Cardiac muscle cell (in vitro differentiated cells and primary cell): ENCODE data around the gene ADNP2. TPM values are rescaled to one million over a fixed set of nuclear protein-coding genes. Genes with fewer than 3 reads are reported as not detected.

ENCODE experiments used
- DNase-seq, 2 donors: peaks; one replicate each; pipeline versions ENCODE4 v3.0.0 to v3.0.0-alpha.2; 2010 to 2017; ENCODE audit warnings: low read depth in 1 of 2, low spot score in 1 of 2
- H3K27ac ChIP-seq: fragments of 200-600 bp; sonication (generic); 2 replicates; pipeline ENCODE4 v1.5.1; 2016
- H3K27me3 ChIP-seq: fragments of 200-600 bp; sonication (generic); 2 replicates; pipeline ENCODE4 v1.6.0; 2016; ENCODE audit warnings: control low read depth
- H3K36me3 ChIP-seq: fragments of 200-600 bp; sonication (generic); 2 replicates; pipeline ENCODE4 v1.5.1; 2016; ENCODE audit warnings: control low read depth
- H3K4me1 ChIP-seq: fragments of 200-600 bp; sonication (generic); 2 replicates; pipeline ENCODE4 v1.8.1; 2017; ENCODE audit warnings: low read depth, mild to moderate bottlenecking, mixed run types
- H3K4me3 ChIP-seq: fragments of 200-600 bp; sonication (generic); 2 replicates; pipeline ENCODE4 v1.5.1; 2016; ENCODE audit warnings: mild to moderate bottlenecking
- H3K9me3 ChIP-seq: fragments of 200-600 bp; sonication (generic); 2 replicates; pipeline ENCODE4 v1.5.1; 2017; ENCODE audit warnings: low read depth, mild to moderate bottlenecking, control low read depth
- polyA plus RNA-seq: library from polyadenylated mRNA; unstranded; fragments of >200 nt; fragmentation: Nextera tagmentation; extraction: Ambion mirVana; gene quantifications from 2 replicates; pipeline ENCODE4 v1.2.1, GENCODE V29; 2016
- total RNA-seq: library from RNA; depleted of rRNA; stranded (reverse); fragments of >200 nt; gene quantifications from 2 replicates; pipeline ENCODE4 v1.2.3, GENCODE V29; 2016
- TF ChIP-seq, protein P1 (sequence below): IDR thresholded peaks from 2 replicates; pipeline ENCODE4 v1.5.1; 2012; ENCODE audit warnings: low read depth, mild to moderate bottlenecking, low read length

ADNP2 gene
- total and polyA plus RNA-seq, 2 experiments from 2014 or later, result 10.5 to 35.8 TPM

GRCh38 chr18:80154293-80154692, 45.2 kb downstream of the ADNP2 start:
- TF ChIP-seq, protein P1, sequence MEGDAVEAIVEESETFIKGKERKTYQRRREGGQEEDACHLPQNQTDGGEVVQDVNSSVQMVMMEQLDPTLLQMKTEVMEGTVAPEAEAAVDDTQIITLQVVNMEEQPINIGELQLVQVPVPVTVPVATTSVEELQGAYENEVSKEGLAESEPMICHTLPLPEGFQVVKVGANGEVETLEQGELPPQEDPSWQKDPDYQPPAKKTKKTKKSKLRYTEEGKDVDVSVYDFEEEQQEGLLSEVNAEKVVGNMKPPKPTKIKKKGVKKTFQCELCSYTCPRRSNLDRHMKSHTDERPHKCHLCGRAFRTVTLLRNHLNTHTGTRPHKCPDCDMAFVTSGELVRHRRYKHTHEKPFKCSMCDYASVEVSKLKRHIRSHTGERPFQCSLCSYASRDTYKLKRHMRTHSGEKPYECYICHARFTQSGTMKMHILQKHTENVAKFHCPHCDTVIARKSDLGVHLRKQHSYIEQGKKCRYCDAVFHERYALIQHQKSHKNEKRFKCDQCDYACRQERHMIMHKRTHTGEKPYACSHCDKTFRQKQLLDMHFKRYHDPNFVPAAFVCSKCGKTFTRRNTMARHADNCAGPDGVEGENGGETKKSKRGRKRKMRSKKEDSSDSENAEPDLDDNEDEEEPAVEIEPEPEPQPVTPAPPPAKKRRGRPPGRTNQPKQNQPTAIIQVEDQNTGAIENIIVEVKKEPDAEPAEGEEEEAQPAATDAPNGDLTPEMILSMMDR, result peak; percentile 52
- Histone ChIP-seq H3K36me3 (no peaks in the 10 kb centered on the region), H3K4me1 (no peaks in the 10 kb centered on the region), H3K4me3 (no peak overlapping the region), H3K9me3 (no peaks in the 10 kb centered on the region), H3K27me3 (no peaks in the 10 kb centered on the region), H3K27ac (no peak overlapping the region)
- peak in 1 of 2 donors; percentile 38 for DNase-seq

DNA sequence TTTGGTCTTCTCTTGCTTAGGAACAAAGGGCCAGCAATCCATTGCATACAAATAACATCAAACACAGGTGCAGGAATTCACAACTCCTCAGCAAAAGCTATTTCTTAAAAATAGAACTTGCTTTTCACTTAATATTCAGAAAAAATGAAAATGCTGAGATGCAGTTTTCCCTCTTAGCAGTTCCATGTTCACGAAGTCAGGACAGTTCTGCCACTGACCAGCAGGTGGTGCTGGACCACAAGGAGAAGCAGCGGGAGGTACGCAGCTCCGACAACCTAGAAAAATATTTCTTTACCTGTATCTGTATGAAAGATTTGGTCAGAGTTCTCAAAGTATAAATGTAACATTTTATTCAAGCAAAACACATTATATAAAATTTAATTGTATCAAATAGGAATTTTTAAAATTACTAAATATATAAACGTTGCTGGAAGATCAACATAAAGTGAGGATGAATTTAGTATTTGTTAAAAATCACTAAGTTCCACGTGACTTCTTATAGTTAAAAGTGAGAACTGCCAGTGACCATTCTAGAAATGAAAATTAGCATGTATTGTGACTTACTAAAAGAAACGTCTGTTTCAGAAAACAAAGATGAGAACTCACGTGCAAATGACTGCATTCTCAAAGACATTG, 48.8 kb downstream of the ADNP2 start:
- no peaks in the 10 kb centered on the region for H3K36me3 ChIP-seq
- TF ChIP-seq, protein P1, result peak; percentile 99
- no peak overlapping the region for H3K4me3 ChIP-seq
- H3K27me3 ChIP-seq, result no peaks in the 10 kb centered on the region
- H3K9me3 ChIP-seq, result no peaks in the 10 kb centered on the region
- H3K27ac ChIP-seq, result no peak overlapping the region
- no peaks in the 10 kb centered on the region for H3K4me1 ChIP-seq
- DNase-seq, result peak; percentile 76 to 81

DNA sequence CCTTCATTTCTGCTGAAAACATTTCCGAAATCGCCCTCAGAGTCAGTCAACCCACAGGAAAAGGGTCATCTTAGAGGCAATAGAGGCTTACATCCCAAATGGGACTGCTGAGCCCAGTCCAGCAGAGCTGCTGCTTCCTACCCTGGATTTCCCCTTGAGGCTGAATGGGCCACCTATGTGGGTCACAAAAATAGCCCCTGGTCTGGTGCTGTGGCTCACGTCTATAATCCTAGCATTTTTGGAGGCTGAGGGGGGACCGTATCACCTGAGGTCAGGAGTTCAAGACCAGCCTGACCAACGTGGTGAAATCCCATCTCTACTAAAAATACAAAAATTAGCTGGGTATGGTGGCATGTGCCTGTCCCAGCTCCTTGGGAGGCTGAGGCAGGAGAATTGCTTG, 49.3 kb downstream of the ADNP2 start:
- Histone ChIP-seq H3K4me3 (no peak overlapping the region), H3K36me3 (no peaks in the 10 kb centered on the region), H3K9me3 (no peaks in the 10 kb centered on the region), H3K4me1 (no peaks in the 10 kb centered on the region), H3K27ac (no peak overlapping the region), H3K27me3 (no peaks in the 10 kb centered on the region)
- no peak for DNase-seq
- TF ChIP-seq, protein P1, result no peak

DNA sequence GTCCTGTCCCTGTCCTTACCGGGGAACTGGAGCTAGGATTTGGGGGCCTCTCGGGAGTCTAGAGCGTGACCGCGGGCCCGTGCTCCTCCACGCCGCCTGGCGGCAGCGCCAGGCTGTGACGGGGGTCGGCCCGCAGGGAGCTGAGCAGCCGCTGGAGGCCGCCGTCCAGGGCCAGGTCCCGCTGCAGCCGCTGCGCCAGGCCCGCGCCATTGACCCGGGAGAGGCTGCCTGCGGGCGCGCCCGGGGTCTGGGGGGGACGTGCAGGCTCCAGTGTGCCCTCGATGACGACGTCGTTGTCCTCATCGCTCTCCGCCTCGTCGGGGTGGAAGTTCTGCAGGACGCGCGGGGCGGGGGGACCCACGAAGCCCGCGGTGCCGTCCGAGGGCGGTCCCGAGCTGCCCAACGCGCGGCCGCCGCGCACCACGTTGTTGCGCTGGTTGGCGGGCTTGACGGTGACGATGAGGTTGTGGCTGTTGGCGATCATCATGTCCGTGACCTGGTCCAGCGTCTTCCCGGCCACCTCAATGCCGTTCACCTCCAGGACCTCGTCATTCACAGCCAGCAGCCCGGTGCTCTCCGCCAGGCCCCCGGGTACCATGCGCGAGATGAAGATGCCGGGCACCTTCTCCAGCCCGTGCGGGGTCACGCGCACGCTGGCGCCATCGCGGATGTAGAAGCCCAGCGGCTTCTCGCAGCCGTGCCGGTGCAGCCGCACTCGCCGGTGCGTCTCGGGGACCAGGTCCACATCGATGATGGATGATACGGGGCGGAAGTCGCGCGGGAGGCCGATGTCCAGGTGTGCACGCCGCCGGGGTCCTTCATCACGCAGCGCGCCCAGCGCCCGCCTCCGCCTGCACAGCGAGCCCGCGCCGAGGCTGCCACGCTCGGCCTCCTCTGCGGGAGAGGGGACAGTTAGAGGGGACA, 50.9 kb downstream of the ADNP2 start:
- no peak overlapping the region for H3K4me3 ChIP-seq
- H3K27ac ChIP-seq, result no peak overlapping the region
- no peaks in the 10 kb centered on the region for H3K27me3 ChIP-seq
- no peaks in the 10 kb centered on the region for H3K36me3 ChIP-seq
- TF ChIP-seq, protein P1, result peak; percentile 68
- peak in 1 of 2 donors; percentile 53 for DNase-seq
- H3K9me3 ChIP-seq, result no peaks in the 10 kb centered on the region
- no peaks in the 10 kb centered on the region for H3K4me1 ChIP-seq

DNA sequence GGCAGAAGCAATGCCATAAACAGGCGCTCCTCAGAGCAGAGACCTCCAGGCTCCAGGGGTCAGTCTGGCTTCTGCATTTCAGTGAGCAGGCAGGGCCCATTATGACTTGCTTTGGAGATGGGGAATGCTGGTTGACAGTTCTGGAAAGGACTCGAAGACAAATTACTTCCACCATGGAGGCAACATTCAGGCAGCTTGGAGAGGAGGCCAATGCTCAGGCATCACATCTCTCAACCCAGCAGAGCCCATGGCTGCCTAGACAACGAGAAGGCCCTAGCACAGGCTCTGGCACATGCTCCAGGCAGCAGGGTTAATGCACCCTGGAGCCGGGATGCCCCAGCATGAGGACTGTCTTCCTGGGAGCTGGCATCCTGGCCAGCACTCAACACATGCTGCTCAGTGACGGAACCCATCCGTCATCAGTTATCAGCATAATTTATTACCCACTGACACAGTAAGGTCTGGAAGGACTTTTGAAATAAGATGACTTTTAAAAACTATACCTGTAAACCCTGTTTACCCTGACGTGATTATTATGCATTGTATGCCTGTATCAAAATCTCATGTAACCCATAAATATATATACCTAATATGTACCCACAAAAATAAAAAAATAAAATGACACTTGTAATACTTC, 52.8 kb downstream of the ADNP2 start:
- Histone ChIP-seq H3K9me3 (no peaks in the 10 kb centered on the region), H3K27ac (no peak overlapping the region), H3K36me3 (no peaks in the 10 kb centered on the region), H3K27me3 (no peaks in the 10 kb centered on the region), H3K4me1 (no peaks in the 10 kb centered on the region), H3K4me3 (no peak overlapping the region)
- DNase-seq, result no peak
- TF ChIP-seq, protein P1, result no peak
